Measurements from ENCODE around the gene DIO3. TPM values are rescaled to one million over a fixed set of nuclear protein-coding genes. Genes with fewer than 3 reads are reported as not detected.

The DIO3 gene
- total RNA-seq, 1 donor from 2014 or later, result 4.4 TPM

GRCh38 chr14:101585211-101585610 lies 23.9 kb downstream of the DIO3 start:
- Mint-ChIP-seq H3K36me3 (ENCODE audit: insufficient read depth) (no peaks in the 10 kb centered on the region), H3K27me3 (peaks cover 28% of the 10 kb centered on the region), H3K4me3 (ENCODE audit: low read depth) (no peak overlapping the region), H3K9me3 (ENCODE audit: low read depth) (peaks cover 6% of the 10 kb centered on the region), H3K27ac (no peak overlapping the region), H3K4me1 (ENCODE audit: low read depth) (no peaks in the 10 kb centered on the region)
- no peak for TF ChIP-seq CTCF (IDR thresholded peaks at IDR 0.05; ENCODE audit: unreplicated experiment)
- DNase-seq (ENCODE audit: low spot score, unreplicated experiment), result no peak

GRCh38 chr14:101586531-101587430 lies 25.5 kb downstream of the DIO3 start:
- Mint-ChIP-seq H3K36me3 (ENCODE audit: insufficient read depth) (no peaks in the 10 kb centered on the region), H3K9me3 (ENCODE audit: low read depth) (no peaks in the 10 kb centered on the region), H3K27ac (no peak overlapping the region), H3K4me1 (ENCODE audit: low read depth) (no peaks in the 10 kb centered on the region), H3K4me3 (ENCODE audit: low read depth) (no peak overlapping the region), H3K27me3 (peaks cover 25% of the 10 kb centered on the region)
- DNase-seq (ENCODE audit: low spot score, unreplicated experiment), result no peak
- no peak for TF ChIP-seq CTCF (IDR thresholded peaks at IDR 0.05; ENCODE audit: unreplicated experiment)

- Mint-ChIP-seq H3K4me3 (ENCODE audit: low read depth) (no peak overlapping the region), H3K27me3 (peaks cover 25% of the 10 kb centered on the region), H3K27ac (no peak overlapping the region), H3K9me3 (ENCODE audit: low read depth) (no peaks in the 10 kb centered on the region), H3K4me1 (ENCODE audit: low read depth) (no peaks in the 10 kb centered on the region), H3K36me3 (ENCODE audit: insufficient read depth) (no peaks in the 10 kb centered on the region)
- TF ChIP-seq CTCF (IDR thresholded peaks at IDR 0.05; ENCODE audit: unreplicated experiment), result no peak
- DNase-seq (ENCODE audit: low spot score, unreplicated experiment), result no peak
Observed at GRCh38 chr14:101587441-101587911, 26.2 kb downstream of the DIO3 start.

- TF ChIP-seq CTCF (IDR thresholded peaks at IDR 0.05; ENCODE audit: unreplicated experiment), result no peak
- Mint-ChIP-seq H3K27me3 (peaks cover 23% of the 10 kb centered on the region), H3K4me1 (ENCODE audit: low read depth) (no peaks in the 10 kb centered on the region), H3K27ac (no peak overlapping the region), H3K36me3 (ENCODE audit: insufficient read depth) (no peaks in the 10 kb centered on the region), H3K4me3 (ENCODE audit: low read depth) (no peak overlapping the region), H3K9me3 (ENCODE audit: low read depth) (no peaks in the 10 kb centered on the region)
- DNase-seq (ENCODE audit: low spot score, unreplicated experiment), result no peak
Observed at GRCh38 chr14:101588286-101588975, 27.1 kb downstream of the DIO3 start.

- Mint-ChIP-seq H3K36me3 (ENCODE audit: insufficient read depth) (no peaks in the 10 kb centered on the region), H3K4me3 (ENCODE audit: low read depth) (no peak overlapping the region), H3K27ac (no peak overlapping the region), H3K9me3 (ENCODE audit: low read depth) (no peaks in the 10 kb centered on the region), H3K27me3 (peaks cover 21% of the 10 kb centered on the region), H3K4me1 (ENCODE audit: low read depth) (no peaks in the 10 kb centered on the region)
- no peak for DNase-seq (ENCODE audit: low spot score, unreplicated experiment)
- TF ChIP-seq CTCF (IDR thresholded peaks at IDR 0.05; ENCODE audit: unreplicated experiment), result no peak
Observed at GRCh38 chr14:101588990-101589389, 27.7 kb downstream of the DIO3 start.
